ENCODE data around the gene SELENOM.

GRCh38 chr22:31122532-31123291 lies 15.3 kb upstream of the SELENOM start, which contains the start of gene INPP5J:
- TF ChIP-seq CTCF (IDR thresholded peaks at IDR 0.05; ENCODE audit: insufficient read depth, low read length, poor library complexity, severe bottlenecking), result no peak
- TF ChIP-seq EZH2phosphoT487 (conservative IDR thresholded peaks at IDR 0.05; ENCODE audit: low read length), result no peak
